ENCODE data around the gene KRTAP10-9.

- TF ChIP-seq CTCF (IDR thresholded peaks at IDR 0.05; ENCODE audit: insufficient read depth, low read length, poor library complexity, severe bottlenecking), result peak; percentile 13
- TF ChIP-seq EZH2phosphoT487 (conservative IDR thresholded peaks at IDR 0.05; ENCODE audit: low read length), result no peak
Measured at GRCh38 chr21:44618504-44618903, 8.4 kb upstream of the KRTAP10-9 start.
